Measurements from ENCODE around the gene NEUROD4.

DNA sequence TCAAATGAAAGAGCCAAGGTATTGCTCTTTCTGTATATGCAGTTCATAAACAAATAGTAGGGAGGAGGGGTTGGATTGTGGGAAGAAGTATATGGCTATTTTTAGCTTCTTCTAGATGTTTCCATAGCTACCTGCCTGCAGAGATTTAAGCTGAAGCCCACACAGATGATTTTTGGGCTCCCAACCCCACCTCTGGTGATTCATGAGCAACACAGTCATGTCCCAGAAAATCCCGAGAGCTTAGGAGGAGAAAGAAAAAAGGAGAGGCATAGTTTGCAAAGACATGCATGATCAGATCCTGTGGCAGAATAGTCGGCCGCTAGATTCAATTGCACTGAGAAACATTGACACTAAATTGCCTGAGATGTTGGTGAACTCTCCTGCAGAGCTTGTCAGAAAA lies 49.0 kb upstream of the NEUROD4 start:
- TF ChIP-seq EZH2 (IDR thresholded peaks at IDR 0.05) (no peak), EZH2phosphoT487 (IDR thresholded peaks at IDR 0.05) (no peak)
- TF ChIP-seq, protein P1, sequence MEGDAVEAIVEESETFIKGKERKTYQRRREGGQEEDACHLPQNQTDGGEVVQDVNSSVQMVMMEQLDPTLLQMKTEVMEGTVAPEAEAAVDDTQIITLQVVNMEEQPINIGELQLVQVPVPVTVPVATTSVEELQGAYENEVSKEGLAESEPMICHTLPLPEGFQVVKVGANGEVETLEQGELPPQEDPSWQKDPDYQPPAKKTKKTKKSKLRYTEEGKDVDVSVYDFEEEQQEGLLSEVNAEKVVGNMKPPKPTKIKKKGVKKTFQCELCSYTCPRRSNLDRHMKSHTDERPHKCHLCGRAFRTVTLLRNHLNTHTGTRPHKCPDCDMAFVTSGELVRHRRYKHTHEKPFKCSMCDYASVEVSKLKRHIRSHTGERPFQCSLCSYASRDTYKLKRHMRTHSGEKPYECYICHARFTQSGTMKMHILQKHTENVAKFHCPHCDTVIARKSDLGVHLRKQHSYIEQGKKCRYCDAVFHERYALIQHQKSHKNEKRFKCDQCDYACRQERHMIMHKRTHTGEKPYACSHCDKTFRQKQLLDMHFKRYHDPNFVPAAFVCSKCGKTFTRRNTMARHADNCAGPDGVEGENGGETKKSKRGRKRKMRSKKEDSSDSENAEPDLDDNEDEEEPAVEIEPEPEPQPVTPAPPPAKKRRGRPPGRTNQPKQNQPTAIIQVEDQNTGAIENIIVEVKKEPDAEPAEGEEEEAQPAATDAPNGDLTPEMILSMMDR (IDR thresholded peaks at IDR 0.05) = no peak

Measured in neural progenitor cell (in vitro differentiated cells).